Measurements from ENCODE around the gene CAMSAP2. TPM values are rescaled to one million over a fixed set of nuclear protein-coding genes. Genes with fewer than 3 reads are reported as not detected.

The CAMSAP2 gene
- polyA plus RNA-seq, 1 of the 3 experiments (the other 2 are of a cell fraction) = 5.5 TPM

DNA sequence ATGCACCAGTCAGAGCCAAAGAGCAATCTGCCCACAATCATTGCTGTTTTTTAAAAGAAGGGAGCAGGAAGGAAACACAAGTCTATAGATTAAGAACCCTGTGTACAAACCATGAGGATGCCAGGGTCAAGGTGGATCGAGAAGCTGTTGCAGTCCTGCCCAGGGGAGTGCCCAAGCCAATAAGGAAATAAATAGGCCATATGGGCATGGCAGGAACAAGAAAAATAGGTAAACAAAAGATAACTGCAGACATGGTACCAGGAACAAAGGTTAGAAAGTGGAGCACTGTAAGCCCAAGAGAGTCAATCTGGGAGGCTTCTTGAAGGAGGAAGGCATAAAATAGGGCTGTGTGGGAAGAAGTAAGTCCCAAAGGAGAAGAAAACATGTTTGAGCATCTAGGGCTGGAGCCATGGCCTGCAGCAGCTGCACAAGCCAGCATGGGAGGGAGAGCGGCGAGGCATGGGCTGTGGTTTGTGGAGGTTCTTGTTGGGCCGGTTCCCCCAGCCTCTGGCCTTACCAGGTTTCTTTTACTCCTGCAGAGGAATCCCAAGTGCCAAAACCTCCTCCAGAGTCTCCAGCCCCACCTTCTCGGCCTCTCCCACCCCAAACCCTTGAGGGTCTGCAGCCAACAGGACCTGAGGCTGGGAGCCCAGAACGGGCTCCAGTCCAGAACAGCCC, 169.6 kb downstream of the CAMSAP2 start (continued):
- TF ChIP-seq EZH2phosphoT487 (IDR thresholded peaks at IDR 0.05; ENCODE audit: borderline replicate concordance, low read depth) = no peak
- no peak for TF ChIP-seq NRF1 (IDR thresholded peaks at IDR 0.05; ENCODE audit: low read depth, low read length)
- TF ChIP-seq JUND (IDR thresholded peaks at IDR 0.05) = no peak
- TF ChIP-seq, protein P1, sequence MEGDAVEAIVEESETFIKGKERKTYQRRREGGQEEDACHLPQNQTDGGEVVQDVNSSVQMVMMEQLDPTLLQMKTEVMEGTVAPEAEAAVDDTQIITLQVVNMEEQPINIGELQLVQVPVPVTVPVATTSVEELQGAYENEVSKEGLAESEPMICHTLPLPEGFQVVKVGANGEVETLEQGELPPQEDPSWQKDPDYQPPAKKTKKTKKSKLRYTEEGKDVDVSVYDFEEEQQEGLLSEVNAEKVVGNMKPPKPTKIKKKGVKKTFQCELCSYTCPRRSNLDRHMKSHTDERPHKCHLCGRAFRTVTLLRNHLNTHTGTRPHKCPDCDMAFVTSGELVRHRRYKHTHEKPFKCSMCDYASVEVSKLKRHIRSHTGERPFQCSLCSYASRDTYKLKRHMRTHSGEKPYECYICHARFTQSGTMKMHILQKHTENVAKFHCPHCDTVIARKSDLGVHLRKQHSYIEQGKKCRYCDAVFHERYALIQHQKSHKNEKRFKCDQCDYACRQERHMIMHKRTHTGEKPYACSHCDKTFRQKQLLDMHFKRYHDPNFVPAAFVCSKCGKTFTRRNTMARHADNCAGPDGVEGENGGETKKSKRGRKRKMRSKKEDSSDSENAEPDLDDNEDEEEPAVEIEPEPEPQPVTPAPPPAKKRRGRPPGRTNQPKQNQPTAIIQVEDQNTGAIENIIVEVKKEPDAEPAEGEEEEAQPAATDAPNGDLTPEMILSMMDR (IDR thresholded peaks at IDR 0.05) = no peak
- TF ChIP-seq RFX5 (IDR thresholded peaks at IDR 0.05; ENCODE audit: low read length) = no peak
- no peak for TF ChIP-seq FOXM1 (IDR thresholded peaks at IDR 0.05; ENCODE audit: low read depth)

DNA sequence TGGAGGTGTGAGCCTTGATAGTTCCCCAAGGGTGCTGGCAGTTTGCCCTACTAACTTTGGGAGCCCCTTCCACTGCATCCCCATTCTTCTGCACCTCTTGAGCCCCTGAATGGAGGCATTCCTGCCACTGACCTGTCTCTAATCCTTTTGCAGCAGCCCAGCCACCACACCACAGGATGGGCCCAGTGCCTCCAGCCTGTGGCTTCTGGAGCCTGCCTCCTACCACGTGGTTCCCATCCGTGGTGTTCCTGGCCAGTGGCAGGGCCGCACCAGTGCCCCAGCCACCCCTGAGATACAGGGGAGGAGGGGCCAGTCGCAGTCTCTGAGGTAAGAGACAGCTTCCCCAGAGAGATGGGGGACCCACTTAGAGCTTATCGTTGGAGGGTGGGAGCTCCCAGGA, 170.4 kb downstream of the CAMSAP2 start:
- no peak overlapping the region for H3K4me2 ChIP-seq
- no peak overlapping the region for H3K27ac ChIP-seq (ENCODE audit: low read depth in 2 of 2, low read length in 1 of 2)
- H2AFZ ChIP-seq (ENCODE audit: low read depth) = no peak overlapping the region
- H3F3A ChIP-seq (replicated peaks; ENCODE audit: insufficient read depth) = no peaks in the 10 kb centered on the region
- DNase-seq = no peak
- no peak overlapping the region for H3K4me3 ChIP-seq (ENCODE audit: low read depth in 2 of 2, low read length in 1 of 2)
- H4K20me1 ChIP-seq (ENCODE audit: insufficient read depth) = no peaks in the 10 kb centered on the region
- ChIA-PET CTCF (interaction anchor here (1.3 kb wide), 1 partner anchor 18 kb away, joined by 6 read pairs; no protein-coding TSS in a partner anchor), POLR2A (no interaction called here)
- no peaks in the 10 kb centered on the region for H3K9me3 ChIP-seq
- no peak overlapping the region for H3K9ac ChIP-seq
- WGBS (ENCODE audit: low lambda C conversion rate) = 66% methylated on average over 3 of the region's 5 CpGs
- H3K9me2 ChIP-seq = no peaks in the 10 kb centered on the region
- H3K27me3 ChIP-seq (ENCODE audit: insufficient read depth) = no peaks in the 10 kb centered on the region
- no peaks in the 10 kb centered on the region for H3K36me3 ChIP-seq (replicated peaks in 1 of 2; ENCODE audit: control insufficient read depth in 1 of 2, insufficient read depth in 2 of 2, low read length in 1 of 2)
- H3K4me1 ChIP-seq (ENCODE audit: control insufficient read depth in 1 of 2, insufficient read depth in 2 of 2, low read depth in 1 of 2, low read length in 1 of 2) = no peaks in the 10 kb centered on the region
- TF ChIP-seq GABPA (IDR thresholded peaks at IDR 0.05; ENCODE audit: low read depth) (no peak), MEF2A (IDR thresholded peaks at IDR 0.05; ENCODE audit: borderline replicate concordance, low read depth) (no peak), JUND (IDR thresholded peaks at IDR 0.05) (no peak), TEAD4 (IDR thresholded peaks at IDR 0.05; ENCODE audit: borderline replicate concordance, insufficient read depth) (no peak), POLR2AphosphoS5 (IDR thresholded peaks at IDR 0.05; ENCODE audit: low read depth, low read length) (no peak)
- no peaks in the 10 kb centered on the region for H3K79me2 ChIP-seq (ENCODE audit: insufficient read depth)

DNA sequence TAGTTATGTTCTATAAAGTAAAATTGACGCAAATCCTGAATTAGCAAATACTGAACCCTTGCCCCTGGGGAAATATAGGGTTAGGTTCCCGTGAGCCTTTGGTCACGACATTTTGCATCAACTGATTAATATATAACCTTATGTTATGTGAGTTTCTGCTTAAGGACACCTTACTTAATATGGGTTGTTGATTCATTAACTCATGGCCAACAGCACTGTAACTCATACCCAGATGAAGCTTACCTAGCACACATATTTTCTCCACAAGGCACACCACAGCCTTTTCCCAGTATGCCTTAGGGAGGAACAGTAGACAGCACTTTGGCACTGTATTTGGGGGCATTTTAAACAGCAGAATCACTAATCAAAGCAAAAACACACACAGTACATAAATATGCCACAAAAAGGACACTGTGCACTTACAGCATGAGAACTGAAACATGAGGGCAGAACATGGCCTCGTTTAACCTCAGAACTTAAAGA, 171.1 kb downstream of the CAMSAP2 start:
- H3K4me1 ChIP-seq (ENCODE audit: control insufficient read depth in 1 of 2, insufficient read depth in 2 of 2, low read depth in 1 of 2, low read length in 1 of 2) = no peaks in the 10 kb centered on the region
- WGBS (ENCODE audit: low lambda C conversion rate) = 81% methylated on average over 4 of the region's 4 CpGs
- no peaks in the 10 kb centered on the region for H3K36me3 ChIP-seq (replicated peaks in 1 of 2; ENCODE audit: control insufficient read depth in 1 of 2, insufficient read depth in 2 of 2, low read length in 1 of 2)
- H3K27me3 ChIP-seq (ENCODE audit: insufficient read depth) = no peaks in the 10 kb centered on the region
- no peak overlapping the region for H3K27ac ChIP-seq (ENCODE audit: low read depth in 2 of 2, low read length in 1 of 2)
- no peak overlapping the region for H3K9ac ChIP-seq
- H4K20me1 ChIP-seq (ENCODE audit: insufficient read depth) = no peaks in the 10 kb centered on the region
- no peak for DNase-seq
- H2AFZ ChIP-seq (ENCODE audit: low read depth) = no peak overlapping the region
- ChIA-PET CTCF (no interaction called here), POLR2A (no interaction called here)
- no peaks in the 10 kb centered on the region for H3F3A ChIP-seq (replicated peaks; ENCODE audit: insufficient read depth)
- H3K9me2 ChIP-seq = no peaks in the 10 kb centered on the region
- no peaks in the 10 kb centered on the region for H3K79me2 ChIP-seq (ENCODE audit: insufficient read depth)
- H3K4me2 ChIP-seq = no peak overlapping the region
- no peaks in the 10 kb centered on the region for H3K9me3 ChIP-seq
- H3K4me3 ChIP-seq (ENCODE audit: low read depth in 2 of 2, low read length in 1 of 2) = no peak overlapping the region
- no peak for TF ChIP-seq RAD21 (IDR thresholded peaks at IDR 0.05; ENCODE audit: low read length)
- TF ChIP-seq, protein P2, sequence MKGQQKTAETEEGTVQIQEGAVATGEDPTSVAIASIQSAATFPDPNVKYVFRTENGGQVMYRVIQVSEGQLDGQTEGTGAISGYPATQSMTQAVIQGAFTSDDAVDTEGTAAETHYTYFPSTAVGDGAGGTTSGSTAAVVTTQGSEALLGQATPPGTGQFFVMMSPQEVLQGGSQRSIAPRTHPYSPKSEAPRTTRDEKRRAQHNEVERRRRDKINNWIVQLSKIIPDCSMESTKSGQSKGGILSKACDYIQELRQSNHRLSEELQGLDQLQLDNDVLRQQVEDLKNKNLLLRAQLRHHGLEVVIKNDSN (IDR thresholded peaks at IDR 0.05; ENCODE audit: borderline replicate concordance, low read depth) = no peak
- TF ChIP-seq, protein P3, sequence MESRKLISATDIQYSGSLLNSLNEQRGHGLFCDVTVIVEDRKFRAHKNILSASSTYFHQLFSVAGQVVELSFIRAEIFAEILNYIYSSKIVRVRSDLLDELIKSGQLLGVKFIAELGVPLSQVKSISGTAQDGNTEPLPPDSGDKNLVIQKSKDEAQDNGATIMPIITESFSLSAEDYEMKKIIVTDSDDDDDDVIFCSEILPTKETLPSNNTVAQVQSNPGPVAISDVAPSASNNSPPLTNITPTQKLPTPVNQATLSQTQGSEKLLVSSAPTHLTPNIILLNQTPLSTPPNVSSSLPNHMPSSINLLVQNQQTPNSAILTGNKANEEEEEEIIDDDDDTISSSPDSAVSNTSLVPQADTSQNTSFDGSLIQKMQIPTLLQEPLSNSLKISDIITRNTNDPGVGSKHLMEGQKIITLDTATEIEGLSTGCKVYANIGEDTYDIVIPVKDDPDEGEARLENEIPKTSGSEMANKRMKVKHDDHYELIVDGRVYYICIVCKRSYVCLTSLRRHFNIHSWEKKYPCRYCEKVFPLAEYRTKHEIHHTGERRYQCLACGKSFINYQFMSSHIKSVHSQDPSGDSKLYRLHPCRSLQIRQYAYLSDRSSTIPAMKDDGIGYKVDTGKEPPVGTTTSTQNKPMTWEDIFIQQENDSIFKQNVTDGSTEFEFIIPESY (IDR thresholded peaks at IDR 0.05; ENCODE audit: borderline replicate concordance, low read depth) = no peak
- TF ChIP-seq SMC3 (IDR thresholded peaks at IDR 0.05; ENCODE audit: low read depth, low read length) = no peak
- TF ChIP-seq, protein P4, sequence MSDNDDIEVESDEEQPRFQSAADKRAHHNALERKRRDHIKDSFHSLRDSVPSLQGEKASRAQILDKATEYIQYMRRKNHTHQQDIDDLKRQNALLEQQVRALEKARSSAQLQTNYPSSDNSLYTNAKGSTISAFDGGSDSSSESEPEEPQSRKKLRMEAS (IDR thresholded peaks at IDR 0.05; ENCODE audit: low read depth) = no peak
- no peak for TF ChIP-seq JUND (IDR thresholded peaks at IDR 0.05)
- no peak for TF ChIP-seq TEAD4 (IDR thresholded peaks at IDR 0.05; ENCODE audit: borderline replicate concordance, insufficient read depth)
- TF ChIP-seq RCOR1 (IDR thresholded peaks at IDR 0.05; ENCODE audit: low read length) = no peak
- no peak for TF ChIP-seq TAF1 (IDR thresholded peaks at IDR 0.05; ENCODE audit: borderline replicate concordance, low read depth, low read length)
- TF ChIP-seq, protein P5, sequence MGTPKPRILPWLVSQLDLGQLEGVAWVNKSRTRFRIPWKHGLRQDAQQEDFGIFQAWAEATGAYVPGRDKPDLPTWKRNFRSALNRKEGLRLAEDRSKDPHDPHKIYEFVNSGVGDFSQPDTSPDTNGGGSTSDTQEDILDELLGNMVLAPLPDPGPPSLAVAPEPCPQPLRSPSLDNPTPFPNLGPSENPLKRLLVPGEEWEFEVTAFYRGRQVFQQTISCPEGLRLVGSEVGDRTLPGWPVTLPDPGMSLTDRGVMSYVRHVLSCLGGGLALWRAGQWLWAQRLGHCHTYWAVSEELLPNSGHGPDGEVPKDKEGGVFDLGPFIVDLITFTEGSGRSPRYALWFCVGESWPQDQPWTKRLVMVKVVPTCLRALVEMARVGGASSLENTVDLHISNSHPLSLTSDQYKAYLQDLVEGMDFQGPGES (IDR thresholded peaks at IDR 0.05; ENCODE audit: low read depth, low read length) = no peak
- TF ChIP-seq, protein P6, sequence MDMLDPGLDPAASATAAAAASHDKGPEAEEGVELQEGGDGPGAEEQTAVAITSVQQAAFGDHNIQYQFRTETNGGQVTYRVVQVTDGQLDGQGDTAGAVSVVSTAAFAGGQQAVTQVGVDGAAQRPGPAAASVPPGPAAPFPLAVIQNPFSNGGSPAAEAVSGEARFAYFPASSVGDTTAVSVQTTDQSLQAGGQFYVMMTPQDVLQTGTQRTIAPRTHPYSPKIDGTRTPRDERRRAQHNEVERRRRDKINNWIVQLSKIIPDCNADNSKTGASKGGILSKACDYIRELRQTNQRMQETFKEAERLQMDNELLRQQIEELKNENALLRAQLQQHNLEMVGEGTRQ (IDR thresholded peaks at IDR 0.05; ENCODE audit: borderline replicate concordance, low read depth, low read length) = no peak
